GM12878 (cell line): ENCODE results near the gene H6PD. TPM values are rescaled to one million over a fixed set of nuclear protein-coding genes. Genes with fewer than 3 reads are reported as not detected.

ENCODE experiments used
- BCL11A ChIP-seq: IDR thresholded peaks from 2 replicates; pipeline ENCODE4 v1.6.1; 2011; ENCODE audit warnings: low read depth, low read length
- CREM ChIP-seq: IDR thresholded peaks from 2 replicates; pipeline ENCODE4 v1.6.1; 2014; ENCODE audit warnings: antibody characterized with exemption, low read depth
- FOS ChIP-seq: IDR thresholded peaks from 3 replicates; pipeline ENCODE4 v1.6.1; 2011; ENCODE audit warnings: borderline replicate concordance; ENCODE audit not compliant: insufficient read length; ENCODE audit errors: extremely low read depth
- HDAC2 ChIP-seq: fragments of 200-600 bp; sonication (generic); IDR thresholded peaks from 2 replicates; pipeline ENCODE4 v1.6.1; 2017
- IKZF1 ChIP-seq: fragments of 450-650 bp; conservative IDR thresholded peaks from 2 replicates; pipeline ENCODE4 v1.6.1; 2017; ENCODE audit warnings: antibody characterized with exemption, mild to moderate bottlenecking
- IRF4 ChIP-seq: IDR thresholded peaks from 2 replicates; pipeline ENCODE4 v1.6.1; 2011; ENCODE audit warnings: low read depth, low read length
- PML ChIP-seq: IDR thresholded peaks from 2 replicates; pipeline ENCODE4 v1.6.1; 2012; ENCODE audit warnings: low read length, inconsistent platforms
- RELA ChIP-seq: fragments of 450-650 bp; IDR thresholded peaks from 2 replicates; pipeline ENCODE4 v1.8.0; 2014; ENCODE audit warnings: borderline replicate concordance; ENCODE audit not compliant: partially characterized antibody
- RFX5 ChIP-seq: IDR thresholded peaks from 2 replicates; pipeline ENCODE4 v1.6.1; 2011; ENCODE audit warnings: low read depth, low read length, improper control_type of control experiment
- SREBF2 ChIP-seq: IDR thresholded peaks from 2 replicates; pipeline ENCODE4 v1.6.1; 2012; ENCODE audit warnings: mild to moderate bottlenecking, low read length
- SRF ChIP-seq, 2 experiments: IDR thresholded peaks; 2 replicates each; pipeline ENCODE4 v1.6.1; 2011; ENCODE audit warnings: low read depth in 2 of 2, low read length in 2 of 2, mild to moderate bottlenecking in 1 of 2, moderate library complexity in 1 of 2
- TCF3 ChIP-seq: IDR thresholded peaks from 2 replicates; pipeline ENCODE4 v1.6.1; 2012; ENCODE audit warnings: low read depth, mild to moderate bottlenecking, low read length, borderline replicate concordance; ENCODE audit not compliant: insufficient read depth
- ZNF217 ChIP-seq: fragments of 450-650 bp; IDR thresholded peaks from 2 replicates; pipeline ENCODE4 v1.6.1; 2017; ENCODE audit warnings: antibody characterized with exemption, mild to moderate bottlenecking
- ZNF274 ChIP-seq: IDR thresholded peaks from one replicate; pipeline ENCODE4 v1.8.0; 2011; ENCODE audit not compliant: insufficient read length, insufficient read depth
- ZZZ3 ChIP-seq: IDR thresholded peaks from 2 replicates; pipeline ENCODE4 v1.6.1; 2011; ENCODE audit warnings: low read depth; ENCODE audit not compliant: control insufficient read depth, insufficient read length
- polyA plus RNA-seq, 11 experiments: library from polyadenylated mRNA; depleted of rRNA in 4 of 11; unstranded in 6 of 11; stranded (reverse) in 5 of 11; fragments of >200 nt; fragmentation: Nextera tagmentation in 4 of 11; fragmentation: Illumina TruSeq in 1 of 11; extraction: Ambion mirVana in 4 of 11; extraction: Trizol in 1 of 11; gene quantifications; 1 replicate in 1 of 11; 2 replicates in 10 of 11; pipeline versions ENCODE4 v1.2.1 to v1.2.3, GENCODE V29; 2011 to 2016; ENCODE audit warnings: inconsistent platforms in 2 of 11, missing spikeins in 2 of 11, low read depth in 1 of 11
- total RNA-seq, 4 experiments: library from RNA; depleted of rRNA in 3 of 4; stranded (reverse); fragments of >200 nt in 3 of 4; fragmentation: Illumina TruSeq in 1 of 4; extraction: Trizol in 1 of 4; gene quantifications; 2 replicates each; pipeline versions ENCODE4 v1.2.1 to v1.2.3, GENCODE V29; 2013 to 2021
- TF ChIP-seq, protein P1 (sequence below): fragments of 450-650 bp; IDR thresholded peaks from 2 replicates; pipeline ENCODE4 v1.6.1; 2017; ENCODE audit warnings: mild to moderate bottlenecking, moderate library complexity
- TF ChIP-seq, protein P2 (sequence below): fragments of 450-650 bp; IDR thresholded peaks from 2 replicates; pipeline ENCODE4 v1.6.1; 2014; ENCODE audit warnings: mild to moderate bottlenecking
- TF ChIP-seq, protein P3 (sequence below): fragments of 450-650 bp; IDR thresholded peaks from 2 replicates; pipeline ENCODE4 v1.6.1; 2017; ENCODE audit warnings: mild to moderate bottlenecking, low read depth, inconsistent platforms; ENCODE audit not compliant: poor library complexity, severe bottlenecking
- TF ChIP-seq, protein P4 (sequence below): fragments of 450-650 bp; IDR thresholded peaks from 2 replicates; pipeline ENCODE4 v1.6.1; 2017; ENCODE audit warnings: antibody characterized with exemption, mild to moderate bottlenecking, moderate library complexity

Gene H6PD
- total and polyA plus RNA-seq, 10 of the 15 experiments (the other 5 are each of a cell fraction or from before 2014, with no cell fraction given) = 1.2 to 20.7 (median 7.7) TPM

DNA sequence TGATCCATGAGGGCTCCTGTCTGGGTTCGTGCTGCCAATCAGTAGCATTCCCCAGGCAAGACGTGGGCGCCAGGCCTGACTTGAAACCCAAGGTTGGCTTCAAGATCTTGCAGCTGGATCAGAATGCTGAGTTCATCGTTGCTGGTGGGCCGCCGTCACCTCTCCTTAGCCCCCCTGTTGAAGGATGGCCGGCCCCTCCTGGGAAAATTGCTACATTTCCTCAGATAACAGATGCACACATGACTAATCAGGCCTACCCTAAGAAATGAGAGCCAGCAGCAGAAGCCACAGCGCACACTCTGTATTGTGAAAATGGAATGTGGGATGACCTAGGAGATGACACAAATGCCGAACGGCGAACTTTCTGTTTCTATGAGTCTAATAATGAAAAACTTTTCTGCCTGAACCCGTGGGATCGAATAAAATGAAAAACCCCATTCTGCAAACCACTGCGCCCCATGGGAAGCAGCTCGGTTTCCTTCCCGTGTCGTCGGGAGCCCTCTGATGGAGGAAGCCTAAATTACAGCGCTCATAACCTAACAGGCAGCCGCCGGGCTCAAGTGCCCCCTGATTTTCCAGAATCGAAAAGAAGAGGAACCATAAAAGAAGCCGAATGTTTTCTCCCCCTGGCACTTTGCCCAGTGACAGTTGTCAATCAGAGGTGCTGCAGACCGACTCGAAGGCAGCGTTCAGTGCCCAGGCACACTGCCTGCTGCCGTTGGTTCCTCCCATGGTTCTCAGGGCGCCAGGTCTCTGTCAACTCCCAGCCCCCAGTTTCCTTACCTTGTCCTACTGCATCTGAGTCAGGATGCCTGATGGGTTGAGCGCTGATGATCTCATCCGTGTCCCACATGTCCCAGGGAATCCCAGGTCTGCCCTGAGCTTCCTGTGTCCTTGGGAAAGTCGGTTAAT lies 38.2 kb upstream of the H6PD start (continued):
- TF ChIP-seq, protein P1, sequence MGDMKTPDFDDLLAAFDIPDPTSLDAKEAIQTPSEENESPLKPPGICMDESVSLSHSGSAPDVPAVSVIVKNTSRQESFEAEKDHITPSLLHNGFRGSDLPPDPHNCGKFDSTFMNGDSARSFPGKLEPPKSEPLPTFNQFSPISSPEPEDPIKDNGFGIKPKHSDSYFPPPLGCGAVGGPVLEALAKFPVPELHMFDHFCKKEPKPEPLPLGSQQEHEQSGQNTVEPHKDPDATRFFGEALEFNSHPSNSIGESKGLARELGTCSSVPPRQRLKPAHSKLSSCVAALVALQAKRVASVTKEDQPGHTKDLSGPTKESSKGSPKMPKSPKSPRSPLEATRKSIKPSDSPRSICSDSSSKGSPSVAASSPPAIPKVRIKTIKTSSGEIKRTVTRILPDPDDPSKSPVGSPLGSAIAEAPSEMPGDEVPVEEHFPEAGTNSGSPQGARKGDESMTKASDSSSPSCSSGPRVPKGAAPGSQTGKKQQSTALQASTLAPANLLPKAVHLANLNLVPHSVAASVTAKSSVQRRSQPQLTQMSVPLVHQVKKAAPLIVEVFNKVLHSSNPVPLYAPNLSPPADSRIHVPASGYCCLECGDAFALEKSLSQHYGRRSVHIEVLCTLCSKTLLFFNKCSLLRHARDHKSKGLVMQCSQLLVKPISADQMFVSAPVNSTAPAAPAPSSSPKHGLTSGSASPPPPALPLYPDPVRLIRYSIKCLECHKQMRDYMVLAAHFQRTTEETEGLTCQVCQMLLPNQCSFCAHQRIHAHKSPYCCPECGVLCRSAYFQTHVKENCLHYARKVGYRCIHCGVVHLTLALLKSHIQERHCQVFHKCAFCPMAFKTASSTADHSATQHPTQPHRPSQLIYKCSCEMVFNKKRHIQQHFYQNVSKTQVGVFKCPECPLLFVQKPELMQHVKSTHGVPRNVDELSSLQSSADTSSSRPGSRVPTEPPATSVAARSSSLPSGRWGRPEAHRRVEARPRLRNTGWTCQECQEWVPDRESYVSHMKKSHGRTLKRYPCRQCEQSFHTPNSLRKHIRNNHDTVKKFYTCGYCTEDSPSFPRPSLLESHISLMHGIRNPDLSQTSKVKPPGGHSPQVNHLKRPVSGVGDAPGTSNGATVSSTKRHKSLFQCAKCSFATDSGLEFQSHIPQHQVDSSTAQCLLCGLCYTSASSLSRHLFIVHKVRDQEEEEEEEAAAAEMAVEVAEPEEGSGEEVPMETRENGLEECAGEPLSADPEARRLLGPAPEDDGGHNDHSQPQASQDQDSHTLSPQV = 0 out of 2 replicates have a peak, but pooled peaks have one; percentile 53
- no peak for TF ChIP-seq RELA
- TF ChIP-seq, protein P2, sequence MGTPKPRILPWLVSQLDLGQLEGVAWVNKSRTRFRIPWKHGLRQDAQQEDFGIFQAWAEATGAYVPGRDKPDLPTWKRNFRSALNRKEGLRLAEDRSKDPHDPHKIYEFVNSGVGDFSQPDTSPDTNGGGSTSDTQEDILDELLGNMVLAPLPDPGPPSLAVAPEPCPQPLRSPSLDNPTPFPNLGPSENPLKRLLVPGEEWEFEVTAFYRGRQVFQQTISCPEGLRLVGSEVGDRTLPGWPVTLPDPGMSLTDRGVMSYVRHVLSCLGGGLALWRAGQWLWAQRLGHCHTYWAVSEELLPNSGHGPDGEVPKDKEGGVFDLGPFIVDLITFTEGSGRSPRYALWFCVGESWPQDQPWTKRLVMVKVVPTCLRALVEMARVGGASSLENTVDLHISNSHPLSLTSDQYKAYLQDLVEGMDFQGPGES = no peak
- TF ChIP-seq BCL11A = 0 out of 2 replicates have a peak, but pooled peaks have one; percentile 8
- no peak for TF ChIP-seq ZZZ3
- TF ChIP-seq HDAC2 = no peak
- TF ChIP-seq FOS = no peak
- TF ChIP-seq CREM = 0 out of 2 replicates have a peak, but pooled peaks have one; percentile 22
- peak; percentile 35; the same call in 1 of the 2 replicates for TF ChIP-seq IRF4
- no peak for TF ChIP-seq TCF3
- TF ChIP-seq, protein P3, sequence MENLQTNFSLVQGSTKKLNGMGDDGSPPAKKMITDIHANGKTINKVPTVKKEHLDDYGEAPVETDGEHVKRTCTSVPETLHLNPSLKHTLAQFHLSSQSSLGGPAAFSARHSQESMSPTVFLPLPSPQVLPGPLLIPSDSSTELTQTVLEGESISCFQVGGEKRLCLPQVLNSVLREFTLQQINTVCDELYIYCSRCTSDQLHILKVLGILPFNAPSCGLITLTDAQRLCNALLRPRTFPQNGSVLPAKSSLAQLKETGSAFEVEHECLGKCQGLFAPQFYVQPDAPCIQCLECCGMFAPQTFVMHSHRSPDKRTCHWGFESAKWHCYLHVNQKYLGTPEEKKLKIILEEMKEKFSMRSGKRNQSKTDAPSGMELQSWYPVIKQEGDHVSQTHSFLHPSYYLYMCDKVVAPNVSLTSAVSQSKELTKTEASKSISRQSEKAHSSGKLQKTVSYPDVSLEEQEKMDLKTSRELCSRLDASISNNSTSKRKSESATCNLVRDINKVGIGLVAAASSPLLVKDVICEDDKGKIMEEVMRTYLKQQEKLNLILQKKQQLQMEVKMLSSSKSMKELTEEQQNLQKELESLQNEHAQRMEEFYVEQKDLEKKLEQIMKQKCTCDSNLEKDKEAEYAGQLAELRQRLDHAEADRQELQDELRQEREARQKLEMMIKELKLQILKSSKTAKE = peak; percentile 75
- no peak for TF ChIP-seq SRF (IDR thresholded peaks at IDR 0.05; ENCODE audit: low read depth in 2 of 2, low read length in 2 of 2)
- TF ChIP-seq PML = no peak
- peak; percentile 81 for TF ChIP-seq IKZF1
- TF ChIP-seq RFX5 = no peak
- TF ChIP-seq, protein P4, sequence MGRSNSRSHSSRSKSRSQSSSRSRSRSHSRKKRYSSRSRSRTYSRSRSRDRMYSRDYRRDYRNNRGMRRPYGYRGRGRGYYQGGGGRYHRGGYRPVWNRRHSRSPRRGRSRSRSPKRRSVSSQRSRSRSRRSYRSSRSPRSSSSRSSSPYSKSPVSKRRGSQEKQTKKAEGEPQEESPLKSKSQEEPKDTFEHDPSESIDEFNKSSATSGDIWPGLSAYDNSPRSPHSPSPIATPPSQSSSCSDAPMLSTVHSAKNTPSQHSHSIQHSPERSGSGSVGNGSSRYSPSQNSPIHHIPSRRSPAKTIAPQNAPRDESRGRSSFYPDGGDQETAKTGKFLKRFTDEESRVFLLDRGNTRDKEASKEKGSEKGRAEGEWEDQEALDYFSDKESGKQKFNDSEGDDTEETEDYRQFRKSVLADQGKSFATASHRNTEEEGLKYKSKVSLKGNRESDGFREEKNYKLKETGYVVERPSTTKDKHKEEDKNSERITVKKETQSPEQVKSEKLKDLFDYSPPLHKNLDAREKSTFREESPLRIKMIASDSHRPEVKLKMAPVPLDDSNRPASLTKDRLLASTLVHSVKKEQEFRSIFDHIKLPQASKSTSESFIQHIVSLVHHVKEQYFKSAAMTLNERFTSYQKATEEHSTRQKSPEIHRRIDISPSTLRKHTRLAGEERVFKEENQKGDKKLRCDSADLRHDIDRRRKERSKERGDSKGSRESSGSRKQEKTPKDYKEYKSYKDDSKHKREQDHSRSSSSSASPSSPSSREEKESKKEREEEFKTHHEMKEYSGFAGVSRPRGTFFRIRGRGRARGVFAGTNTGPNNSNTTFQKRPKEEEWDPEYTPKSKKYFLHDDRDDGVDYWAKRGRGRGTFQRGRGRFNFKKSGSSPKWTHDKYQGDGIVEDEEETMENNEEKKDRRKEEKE = no peak
- no peak for TF ChIP-seq SREBF2
- TF ChIP-seq ZNF274 = no peak
- no peak for TF ChIP-seq ZNF217
